Mucosa of gallbladder (tissue), 1 donor: Measurements from ENCODE around the gene HUS1B. TPM values are rescaled to one million over a fixed set of nuclear protein-coding genes. Genes with fewer than 3 reads are reported as not detected.

Experiments used
- DNase-seq: peaks from one replicate; pipeline ENCODE4 v3.0.0-alpha.2; 2020; ENCODE audit warnings: low spot score
- total RNA-seq: library from RNA; stranded (reverse); gene quantifications from one replicate; pipeline ENCODE4 v1.2.1, GENCODE V29; 2021
- donor health status: DM: no; HTN: no; CAD: no.

Gene HUS1B
- total RNA-seq, 1 donor from 2014 or later: 0.46 TPM

- no peak for DNase-seq
Observed at GRCh38 chr6:622462-622861, 34.4 kb downstream of the HUS1B start.

GRCh38 chr6:621931-622330, 35.0 kb downstream of the HUS1B start:
- no peak for DNase-seq

GRCh38 chr6:620950-621349, 36.0 kb downstream of the HUS1B start:
- no peak for DNase-seq

GRCh38 chr6:620166-620565, 36.7 kb downstream of the HUS1B start:
- no peak for DNase-seq

GRCh38 chr6:617456-618100, 39.3 kb downstream of the HUS1B start:
- no peak for DNase-seq

GRCh38 chr6:613981-614380, 42.9 kb downstream of the HUS1B start:
- no peak for DNase-seq

- no peak for DNase-seq
Observed at GRCh38 chr6:611928-612327, 45.0 kb downstream of the HUS1B start.

- no peak for DNase-seq
Observed at GRCh38 chr6:610882-611281, 46.0 kb downstream of the HUS1B start.

GRCh38 chr6:609905-610304, 47.0 kb downstream of the HUS1B start:
- no peak for DNase-seq

- DNase-seq: no peak
Observed at GRCh38 chr6:606829-607379, 50.0 kb downstream of the HUS1B start.

Other genes with a start within 250 kb of the HUS1B start
- gene EXOC2, start 36.0 kb upstream of the HUS1B start, total RNA-seq: 20.7 TPM